ENCODE measurements around the gene BEX2. TPM values are rescaled to one million over a fixed set of nuclear protein-coding genes. Genes with fewer than 3 reads are reported as not detected.
"Not testable (repeated sequence)": the region's sequence is repeated elsewhere in the genome, so short reads cannot be mapped to it uniquely, and the experiment has no call there.

Gene BEX2
- total RNA-seq, 2 donors from 2014 or later = 36.7 to 45.6 TPM

GRCh38 chrX:103311399-103311780 lies 600 bp upstream of the BEX2 start:
- ATAC-seq (replicated peaks in 1 of 2) = no peak

GRCh38 chrX:103309860-103310554 lies 783 bp downstream of the BEX2 start:
- no peak overlapping the region for H3K27ac Mint-ChIP-seq
- H3K27me3 Mint-ChIP-seq (ENCODE audit: low read depth) = peaks cover 21% of the 10 kb centered on the region
- H3K4me1 Mint-ChIP-seq (ENCODE audit: low read depth) = no peaks in the 10 kb centered on the region
- peak; percentile 18 to 22 for ATAC-seq (replicated peaks in 1 of 2)
- peaks cover 0 to 5% of the 10 kb centered on the region in 2 donors for H3K9me3 Mint-ChIP-seq
- DNase-seq = no peak
- peaks cover 0 to 3% of the 10 kb centered on the region in 2 donors for H3K36me3 Mint-ChIP-seq (ENCODE audit: insufficient read depth in 2 of 2)
- H3K4me3 Mint-ChIP-seq = peak overlapping the region; percentile 65 to 80

More at GRCh38 chrX:103311399-103311780, 600 bp upstream of the BEX2 start:
- H3K27ac Mint-ChIP-seq = no peak overlapping the region
- H3K36me3 Mint-ChIP-seq (ENCODE audit: insufficient read depth in 2 of 2) = peaks cover 0 to 3% of the 10 kb centered on the region in 2 donors
- H3K4me3 Mint-ChIP-seq = peak overlapping the region; percentile 77 to 80
- H3K9me3 Mint-ChIP-seq = no peaks in the 10 kb centered on the region
- H3K27me3 Mint-ChIP-seq (ENCODE audit: low read depth) = peaks cover 14% of the 10 kb centered on the region
- no peak for DNase-seq
- H3K4me1 Mint-ChIP-seq (ENCODE audit: low read depth) = no peaks in the 10 kb centered on the region

- not testable (repeated sequence) for H3K4me3 Mint-ChIP-seq; H3K27ac Mint-ChIP-seq; H3K36me3 Mint-ChIP-seq (ENCODE audit: insufficient read depth in 2 of 2); H3K4me1 Mint-ChIP-seq (ENCODE audit: low read depth); DNase-seq; ATAC-seq (replicated peaks in 1 of 2); H3K9me3 Mint-ChIP-seq
- H3K27me3 Mint-ChIP-seq (ENCODE audit: low read depth) = peaks cover 15% of the 10 kb centered on the region
These were observed 5.1 kb downstream of the BEX2 start for GRCh38 chrX:103305666-103306065.

GRCh38 chrX:103304705-103305104 lies 6.1 kb downstream of the BEX2 start:
- no peak for DNase-seq
- ATAC-seq (replicated peaks in 1 of 2) = no peak
- Mint-ChIP-seq H3K36me3 (ENCODE audit: insufficient read depth in 2 of 2) (peaks cover 0 to 3% of the 10 kb centered on the region in 2 donors), H3K27me3 (ENCODE audit: low read depth) (peaks cover 15% of the 10 kb centered on the region), H3K9me3 (peaks cover 0 to 5% of the 10 kb centered on the region in 2 donors), H3K4me1 (ENCODE audit: low read depth) (no peaks in the 10 kb centered on the region), H3K27ac (no peak overlapping the region), H3K4me3 (peak overlapping the region in 1 of 2 donors; percentile 12)

GRCh38 chrX:103293118-103293517 lies 17.7 kb downstream of the BEX2 start:
- Mint-ChIP-seq H3K27me3 (ENCODE audit: low read depth) (peaks cover 37% of the 10 kb centered on the region), H3K4me1 (ENCODE audit: low read depth) (no peaks in the 10 kb centered on the region), H3K4me3 (no peak overlapping the region), H3K27ac (no peak overlapping the region), H3K36me3 (ENCODE audit: insufficient read depth in 2 of 2) (no peaks in the 10 kb centered on the region), H3K9me3 (no peaks in the 10 kb centered on the region)
- no peak for DNase-seq
- no peak for ATAC-seq (replicated peaks in 1 of 2)

GRCh38 chrX:103279624-103280023 lies 31.2 kb downstream of the BEX2 start:
- H3K36me3 Mint-ChIP-seq (ENCODE audit: insufficient read depth in 2 of 2) = no peaks in the 10 kb centered on the region
- H3K4me3 Mint-ChIP-seq = no peak overlapping the region
- H3K4me1 Mint-ChIP-seq (ENCODE audit: low read depth) = peaks cover 9% of the 10 kb centered on the region
- H3K9me3 Mint-ChIP-seq = peaks cover 0 to 1% of the 10 kb centered on the region in 2 donors
- no peak for DNase-seq
- no peak overlapping the region for H3K27ac Mint-ChIP-seq
- peaks cover 72% of the 10 kb centered on the region for H3K27me3 Mint-ChIP-seq (ENCODE audit: low read depth)
- no peak for ATAC-seq (replicated peaks in 1 of 2)

GRCh38 chrX:103276581-103277002 lies 34.2 kb downstream of the BEX2 start, which contains the start of gene TCEAL5:
TCEAL5 (minus strand) TSS chrX:103276750; CDS start chrX:103274563, 2,187 bp downstream.
- H3K36me3 Mint-ChIP-seq (ENCODE audit: insufficient read depth in 2 of 2) = no peaks in the 10 kb centered on the region
- no peak within 1 kb of the TSS for H3K27ac Mint-ChIP-seq
- peaks cover 82% of the 10 kb centered on the region for H3K27me3 Mint-ChIP-seq (ENCODE audit: low read depth)
- ATAC-seq (replicated peaks in 1 of 2) = peak in 1 of 2 donors; percentile 31
- no peaks in the 10 kb centered on the region for H3K9me3 Mint-ChIP-seq
- DNase-seq = no peak
- peak within 1 kb of the TSS; percentile 71 to 74 for H3K4me3 Mint-ChIP-seq
- peaks cover 9% of the 10 kb centered on the region for H3K4me1 Mint-ChIP-seq (ENCODE audit: low read depth)

- no peaks in the 10 kb centered on the region for H3K36me3 Mint-ChIP-seq (ENCODE audit: insufficient read depth in 2 of 2)
- H3K27ac Mint-ChIP-seq = no peak overlapping the region
- H3K27me3 Mint-ChIP-seq (ENCODE audit: low read depth) = peaks cover 87% of the 10 kb centered on the region
- DNase-seq (no peak), ATAC-seq (replicated peaks in 1 of 2) (no peak)
- H3K9me3 Mint-ChIP-seq = no peaks in the 10 kb centered on the region
- H3K4me3 Mint-ChIP-seq = peak overlapping the region; percentile 71 to 74
- H3K4me1 Mint-ChIP-seq (ENCODE audit: low read depth) = peaks cover 9% of the 10 kb centered on the region
These were observed 34.7 kb downstream of the BEX2 start for GRCh38 chrX:103275947-103276567.

GRCh38 chrX:103274284-103274683 lies 36.5 kb downstream of the BEX2 start:
- no peak for ATAC-seq (replicated peaks in 1 of 2)
- H3K36me3 Mint-ChIP-seq (ENCODE audit: insufficient read depth in 2 of 2) = no peaks in the 10 kb centered on the region
- no peaks in the 10 kb centered on the region for H3K9me3 Mint-ChIP-seq
- no peak for DNase-seq
- H3K27me3 Mint-ChIP-seq (ENCODE audit: low read depth) = peaks cover 90% of the 10 kb centered on the region
- H3K4me1 Mint-ChIP-seq (ENCODE audit: low read depth) = peaks cover 9% of the 10 kb centered on the region
- no peak overlapping the region for H3K4me3 Mint-ChIP-seq
- H3K27ac Mint-ChIP-seq = no peak overlapping the region

Other genes with a start within 250 kb of the BEX2 start
- gene BEX1, start 246.8 kb downstream of the BEX2 start, total RNA-seq = under 1 TPM; 0.29 to 0.39 TPM
- gene NXF3, start 217.8 kb downstream of the BEX2 start, total RNA-seq = under 1 TPM in 1 of 2 donors, not detected in 1; 0.12 TPM
- gene BEX4, start 95.9 kb downstream of the BEX2 start, total RNA-seq = 10 to 100 TPM; 22.6 to 25.0 TPM
- 10 to 100 TPM; 30.9 to 31.9 TPM for gene TCEAL8, start 55.8 kb downstream of the BEX2 start, total RNA-seq
- not detected for gene TCEAL5, start 34.2 kb downstream of the BEX2 start, total RNA-seq
- gene TCEAL7, start 19.2 kb upstream of the BEX2 start, total RNA-seq = not detected
- gene TCEAL9, start 45.5 kb upstream of the BEX2 start, total RNA-seq = 1 to 10 TPM; 1.6 to 3.5 TPM
- gene BEX3, start 65.5 kb upstream of the BEX2 start, total RNA-seq = 10 to 100 TPM; 17.3 to 33.0 TPM
- under 1 TPM; 0.21 to 0.36 TPM for gene RAB40A, start 208.5 kb upstream of the BEX2 start, total RNA-seq

Data from activated T-cell treated with anti-CD3 and anti-CD28 coated beads, Interleukin-2, amount 50 U/mL, for 72 hours (primary cell).